ENCODE data around the gene ARHGEF40. TPM values are rescaled to one million over a fixed set of nuclear protein-coding genes. Genes with fewer than 3 reads are reported as not detected.

The ARHGEF40 gene
- total RNA-seq, 1 donor from 2014 or later = 6.8 TPM

- no peak for DNase-seq (ENCODE audit: low read depth)
- TF ChIP-seq CTCF (IDR thresholded peaks at IDR 0.05; ENCODE audit: insufficient read depth, low read length, severe bottlenecking) = no peak
- Histone ChIP-seq H3K36me3 (ENCODE audit: control insufficient read depth, insufficient read depth, low read length) (peaks cover 15% of the 10 kb centered on the region), H3K27me3 (ENCODE audit: control insufficient read depth, insufficient read depth, low read length) (no peaks in the 10 kb centered on the region), H3K4me3 (ENCODE audit: low read depth, low read length) (no peak overlapping the region)
- FAIRE-seq = no peak
Measured at GRCh38 chr14:21089877-21090193, 19.7 kb downstream of the ARHGEF40 start.

DNA sequence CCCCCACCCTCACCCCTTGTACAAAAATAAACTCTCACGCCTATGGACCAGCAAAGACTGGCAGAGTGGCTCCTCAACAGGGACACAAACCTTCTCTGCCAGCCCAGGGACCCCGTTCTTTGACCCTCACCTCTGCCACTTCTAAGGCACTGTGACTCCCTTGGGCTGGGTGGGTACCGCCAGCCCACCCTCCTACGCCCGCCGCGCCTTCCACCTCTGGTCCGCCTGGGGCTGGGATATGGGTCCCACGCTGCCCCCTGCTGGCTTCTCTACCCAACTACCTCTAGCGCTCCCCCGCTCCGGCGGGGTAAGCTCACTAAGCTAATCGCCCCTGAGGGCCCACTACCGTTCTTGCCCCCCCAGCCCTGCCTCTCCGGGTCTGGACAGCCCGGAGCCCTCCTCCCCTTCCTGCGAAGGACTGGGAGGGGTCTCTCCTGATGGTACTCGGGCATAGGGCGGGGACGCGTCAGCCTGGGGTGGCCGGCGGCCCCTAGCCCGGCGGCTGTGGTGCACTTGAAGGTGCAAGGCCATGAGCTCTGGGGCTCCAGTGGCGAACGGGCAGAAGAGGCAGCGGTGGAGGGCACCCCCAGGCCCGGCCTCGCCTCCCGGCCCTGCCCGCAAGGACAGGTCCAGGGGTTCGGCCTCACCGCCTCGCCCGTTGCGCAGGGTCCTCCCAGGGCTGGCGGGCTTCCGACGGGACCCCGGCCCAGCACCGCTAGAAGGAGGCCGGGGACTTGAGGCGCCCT is 20.3 kb downstream of the ARHGEF40 start:
- no peak overlapping the region for H3K4me3 ChIP-seq (ENCODE audit: low read depth, low read length)
- no peaks in the 10 kb centered on the region for H3K27me3 ChIP-seq (ENCODE audit: control insufficient read depth, insufficient read depth, low read length)
- TF ChIP-seq CTCF (IDR thresholded peaks at IDR 0.05; ENCODE audit: insufficient read depth, low read length, severe bottlenecking) = peak; percentile 38
- FAIRE-seq (no peak), DNase-seq (ENCODE audit: low read depth) (no peak)
- peaks cover 15% of the 10 kb centered on the region for H3K36me3 ChIP-seq (ENCODE audit: control insufficient read depth, insufficient read depth, low read length)

- H3K4me3 ChIP-seq (ENCODE audit: low read depth, low read length) = no peak overlapping the region
- H3K27me3 ChIP-seq (ENCODE audit: control insufficient read depth, insufficient read depth, low read length) = no peaks in the 10 kb centered on the region
- no peak for TF ChIP-seq CTCF (IDR thresholded peaks at IDR 0.05; ENCODE audit: insufficient read depth, low read length, severe bottlenecking)
- H3K36me3 ChIP-seq (ENCODE audit: control insufficient read depth, insufficient read depth, low read length) = peaks cover 15% of the 10 kb centered on the region
- DNase-seq (ENCODE audit: low read depth) = no peak
- no peak for FAIRE-seq
Measured at GRCh38 chr14:21090940-21091663, 21.0 kb downstream of the ARHGEF40 start.

DNA sequence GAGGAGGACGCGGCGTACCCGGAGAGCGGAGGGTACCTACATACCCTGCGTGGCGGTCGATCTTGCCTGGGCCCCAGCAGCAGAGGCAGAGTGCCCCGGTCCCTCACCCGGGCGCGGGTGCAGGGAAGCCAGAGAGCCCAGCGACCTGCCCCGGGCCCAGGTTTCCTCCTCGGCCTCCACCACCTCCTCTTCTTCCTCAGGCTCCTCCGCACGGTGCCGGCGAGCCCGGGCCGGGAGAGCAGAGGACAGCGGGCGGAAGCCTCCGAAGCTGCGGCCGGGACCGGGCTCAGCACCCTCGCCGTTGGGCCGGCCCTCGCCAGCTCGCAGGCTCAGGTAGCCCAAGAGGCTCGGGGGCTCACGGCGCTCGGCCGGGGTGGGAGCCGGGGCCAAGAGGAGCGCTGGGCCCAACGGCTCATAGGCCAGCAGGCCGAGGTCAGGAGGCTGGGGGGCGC is 21.7 kb downstream of the ARHGEF40 start:
- H3K36me3 ChIP-seq (ENCODE audit: control insufficient read depth, insufficient read depth, low read length) = peaks cover 15% of the 10 kb centered on the region
- no peak for DNase-seq (ENCODE audit: low read depth)
- H3K27me3 ChIP-seq (ENCODE audit: control insufficient read depth, insufficient read depth, low read length) = no peaks in the 10 kb centered on the region
- FAIRE-seq = no peak
- H3K4me3 ChIP-seq (ENCODE audit: low read depth, low read length) = no peak overlapping the region
- no peak for TF ChIP-seq CTCF (IDR thresholded peaks at IDR 0.05; ENCODE audit: insufficient read depth, low read length, severe bottlenecking)

DNA sequence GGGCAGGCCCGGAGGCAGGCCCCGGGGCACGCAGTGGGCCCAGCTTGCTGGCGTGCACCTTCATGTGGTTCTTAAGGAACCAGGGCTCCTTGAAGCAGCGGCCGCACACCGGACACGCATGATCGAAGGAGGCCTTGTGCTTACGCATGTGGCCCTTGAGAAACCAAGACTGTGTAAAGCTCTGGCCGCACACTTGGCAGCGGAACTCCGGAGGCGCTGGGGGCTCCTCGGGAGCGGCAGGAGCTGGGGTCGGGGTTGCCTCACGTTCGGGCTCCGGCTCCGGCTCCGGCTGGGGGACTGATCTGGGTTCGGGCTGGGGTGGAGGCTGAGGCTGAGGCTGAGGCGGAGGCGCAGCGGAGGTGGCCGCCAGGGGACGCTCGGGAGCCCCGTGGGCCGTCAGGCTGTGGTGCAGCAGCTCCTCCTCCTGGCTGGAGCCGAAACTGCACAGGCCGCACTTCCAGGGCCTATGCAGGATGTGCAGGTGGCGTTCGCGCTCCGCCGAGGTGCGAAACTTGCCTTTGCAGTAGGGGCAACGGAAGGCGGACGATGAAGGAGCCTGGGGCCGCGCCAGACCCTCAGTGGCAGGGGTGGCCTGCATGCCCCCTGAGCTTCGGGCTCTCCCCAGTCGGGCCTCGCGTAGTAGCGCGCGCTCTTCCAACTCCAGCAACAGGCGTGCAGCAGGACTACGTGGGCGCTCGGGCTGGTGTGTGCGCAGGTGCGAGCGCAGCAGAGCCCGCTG is 22.3 kb downstream of the ARHGEF40 start:
- Histone ChIP-seq H3K27me3 (ENCODE audit: control insufficient read depth, insufficient read depth, low read length) (no peaks in the 10 kb centered on the region), H3K4me3 (ENCODE audit: low read depth, low read length) (no peak overlapping the region), H3K36me3 (ENCODE audit: control insufficient read depth, insufficient read depth, low read length) (peaks cover 15% of the 10 kb centered on the region)
- no peak for FAIRE-seq
- DNase-seq (ENCODE audit: low read depth) = peak; percentile 57
- TF ChIP-seq CTCF (IDR thresholded peaks at IDR 0.05; ENCODE audit: insufficient read depth, low read length, severe bottlenecking) = peak; percentile 100

All from bronchial epithelial cell (primary cell).